ENCODE measurements around the gene MLKL.

DNA sequence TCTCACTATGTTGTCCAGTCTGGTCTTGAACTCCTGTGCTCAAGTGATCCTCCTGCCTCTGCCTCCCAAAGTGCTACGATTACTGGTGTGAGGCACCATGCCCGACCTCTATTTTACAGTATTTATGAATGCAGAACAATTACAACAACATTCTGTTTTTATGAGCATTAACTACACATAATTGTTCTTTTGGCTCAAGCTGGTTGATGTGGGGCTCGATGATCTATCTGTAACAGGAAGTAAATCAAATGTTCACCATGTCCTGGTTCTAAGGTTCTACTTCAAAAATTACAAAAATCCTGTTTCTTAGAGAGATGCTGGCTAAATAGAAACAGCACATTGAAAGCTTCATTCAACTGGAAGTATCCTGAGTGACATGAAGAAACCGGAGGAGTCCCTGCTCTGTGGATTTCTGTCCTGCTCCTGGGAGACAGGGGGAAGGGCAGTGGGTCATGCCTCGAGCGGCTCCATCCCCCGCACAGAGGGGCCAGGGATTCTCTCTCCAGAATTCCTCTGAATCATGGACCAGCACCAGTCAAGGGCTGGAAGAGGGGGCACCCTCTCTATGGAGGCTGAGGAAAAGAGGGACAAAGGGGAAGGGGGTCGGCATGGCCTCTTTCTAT, 42.5 kb upstream of the MLKL start:
- TF ChIP-seq, protein P1, sequence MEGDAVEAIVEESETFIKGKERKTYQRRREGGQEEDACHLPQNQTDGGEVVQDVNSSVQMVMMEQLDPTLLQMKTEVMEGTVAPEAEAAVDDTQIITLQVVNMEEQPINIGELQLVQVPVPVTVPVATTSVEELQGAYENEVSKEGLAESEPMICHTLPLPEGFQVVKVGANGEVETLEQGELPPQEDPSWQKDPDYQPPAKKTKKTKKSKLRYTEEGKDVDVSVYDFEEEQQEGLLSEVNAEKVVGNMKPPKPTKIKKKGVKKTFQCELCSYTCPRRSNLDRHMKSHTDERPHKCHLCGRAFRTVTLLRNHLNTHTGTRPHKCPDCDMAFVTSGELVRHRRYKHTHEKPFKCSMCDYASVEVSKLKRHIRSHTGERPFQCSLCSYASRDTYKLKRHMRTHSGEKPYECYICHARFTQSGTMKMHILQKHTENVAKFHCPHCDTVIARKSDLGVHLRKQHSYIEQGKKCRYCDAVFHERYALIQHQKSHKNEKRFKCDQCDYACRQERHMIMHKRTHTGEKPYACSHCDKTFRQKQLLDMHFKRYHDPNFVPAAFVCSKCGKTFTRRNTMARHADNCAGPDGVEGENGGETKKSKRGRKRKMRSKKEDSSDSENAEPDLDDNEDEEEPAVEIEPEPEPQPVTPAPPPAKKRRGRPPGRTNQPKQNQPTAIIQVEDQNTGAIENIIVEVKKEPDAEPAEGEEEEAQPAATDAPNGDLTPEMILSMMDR (IDR thresholded peaks at IDR 0.05; ENCODE audit: low read depth, low read length) = no peak
- TF ChIP-seq EZH2phosphoT487 (IDR thresholded peaks at IDR 0.05; ENCODE audit: low read depth) = no peak

Data from OCI-LY3 (cell line).